Thoracic aorta (tissue), 2 donors: ENCODE data around the gene ERGIC1. TPM values are rescaled to one million over a fixed set of nuclear protein-coding genes. Genes with fewer than 3 reads are reported as not detected.
A peak's percentile ranks its signal among the peaks of the same experiment; 100 is the strongest.

Experiments used
- ATAC-seq: fragments of 150-250 bp; one replicate; pipeline ENCODE4 v1.8.0; 2017; ENCODE audit warnings: low read depth; ENCODE audit not compliant: insufficient number of reproducible peaks, low FRiP score
- DNase-seq: peaks from one replicate; pipeline ENCODE4 v3.0.0-alpha.2; 2020; ENCODE audit warnings: low spot score
- H3K27ac ChIP-seq, 2 donors: fragments of 200-600 bp; sonication (generic); 1 replicate in 1 of 2; 2 replicates in 1 of 2; pipeline ENCODE4 v1.5.1; 2016; ENCODE audit warnings: mild to moderate bottlenecking in 2 of 2, moderate library complexity in 2 of 2
- H3K27me3 ChIP-seq: fragments of 200-600 bp; sonication (generic); replicated peaks from 2 replicates; pipeline ENCODE4 v1.6.0; 2016; ENCODE audit warnings: mild to moderate bottlenecking; ENCODE audit not compliant: insufficient read depth
- H3K36me3 ChIP-seq: fragments of 200-600 bp; sonication (generic); one replicate; pipeline ENCODE4 v1.5.1; 2016
- H3K4me1 ChIP-seq, 2 donors: fragments of 200-600 bp; sonication (generic); 1 replicate in 1 of 2; 2 replicates in 1 of 2; pipeline versions ENCODE4 v1.5.1 to v1.6.0; 2016; ENCODE audit warnings: low read depth in 2 of 2, mild to moderate bottlenecking in 1 of 2; ENCODE audit not compliant: control insufficient read depth in 1 of 2
- H3K4me3 ChIP-seq: fragments of 200-600 bp; sonication (generic); 2 replicates; pipeline ENCODE4 v1.5.1; 2016; ENCODE audit warnings: mild to moderate bottlenecking
- H3K9me3 ChIP-seq: fragments of 200-600 bp; sonication (generic); 2 replicates; pipeline ENCODE4 v1.5.1; 2016
- CTCF ChIP-seq: fragments of 200-600 bp; sonication (generic); IDR thresholded peaks from one replicate; pipeline ENCODE4 v1.5.1; 2019; ENCODE audit warnings: antibody characterized with exemption
- total RNA-seq, 2 donors: library from RNA; depleted of rRNA; stranded (reverse); fragments of >200 nt; gene quantifications; one replicate each; pipeline versions ENCODE4 v1.1.0 to v1.2.3, GENCODE V29; 2016

ERGIC1 gene
- total RNA-seq, 2 donors from 2014 or later: 141 to 230 TPM

DNA sequence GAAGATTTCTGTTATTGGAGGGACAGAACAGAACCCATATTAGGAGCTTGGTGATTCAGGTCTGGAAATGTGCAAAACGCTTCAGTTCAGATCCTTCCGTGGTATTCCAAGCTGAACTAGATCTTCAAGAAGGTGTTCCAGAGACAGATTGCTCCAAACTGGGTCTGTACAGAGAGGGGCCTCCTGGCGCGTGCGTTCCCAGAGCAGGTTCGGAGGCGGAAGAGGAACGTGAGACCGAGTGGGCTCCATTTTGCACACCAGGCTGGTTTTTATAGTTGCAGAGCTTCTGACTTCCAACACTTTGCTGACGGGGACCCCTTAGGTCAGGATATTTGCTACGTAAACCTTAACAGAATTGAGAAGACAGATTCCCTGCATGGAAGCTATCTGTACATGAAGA is 108.5 kb downstream of the ERGIC1 start:
- peak overlapping the region; percentile 76 to 94 for H3K27ac ChIP-seq
- no peaks in the 10 kb centered on the region for H3K9me3 ChIP-seq
- peaks cover 21% of the 10 kb centered on the region for H3K36me3 ChIP-seq
- no peaks in the 10 kb centered on the region for H3K27me3 ChIP-seq
- no peak for TF ChIP-seq CTCF
- H3K4me1 ChIP-seq: peaks cover 0 to 21% of the 10 kb centered on the region in 2 donors
- ATAC-seq (no peak), DNase-seq (no peak)
- H3K4me3 ChIP-seq: no peak overlapping the region

DNA sequence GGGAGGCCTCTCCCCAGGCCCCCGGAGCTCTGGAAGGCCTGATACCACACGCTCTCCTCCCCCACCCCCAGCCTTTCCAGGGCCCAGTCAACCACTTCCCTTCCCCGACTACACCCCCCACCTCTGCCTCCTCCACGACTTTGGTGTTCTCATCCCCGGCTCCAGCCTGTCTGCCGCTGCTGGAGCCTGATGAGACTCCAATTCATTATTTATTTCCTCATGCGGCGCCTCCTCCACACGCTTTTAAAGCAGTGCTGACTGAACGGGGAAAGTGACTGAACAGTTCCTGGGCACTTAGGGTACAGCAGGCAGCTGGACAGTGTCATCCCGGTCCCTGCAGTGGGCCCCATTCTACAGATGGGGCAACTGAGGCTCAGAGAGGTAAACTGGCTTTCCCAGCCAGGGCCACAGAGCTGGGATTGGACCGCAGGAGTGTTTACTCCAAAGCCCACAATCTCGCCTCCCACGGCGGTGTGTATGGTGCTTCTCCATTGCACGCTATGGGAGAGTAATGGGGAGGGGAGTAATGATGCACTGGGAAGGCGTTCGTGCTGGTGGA is 109.3 kb downstream of the ERGIC1 start:
- DNase-seq: no peak
- peaks cover 13% of the 10 kb centered on the region for H3K36me3 ChIP-seq
- no peak for TF ChIP-seq CTCF

DNA sequence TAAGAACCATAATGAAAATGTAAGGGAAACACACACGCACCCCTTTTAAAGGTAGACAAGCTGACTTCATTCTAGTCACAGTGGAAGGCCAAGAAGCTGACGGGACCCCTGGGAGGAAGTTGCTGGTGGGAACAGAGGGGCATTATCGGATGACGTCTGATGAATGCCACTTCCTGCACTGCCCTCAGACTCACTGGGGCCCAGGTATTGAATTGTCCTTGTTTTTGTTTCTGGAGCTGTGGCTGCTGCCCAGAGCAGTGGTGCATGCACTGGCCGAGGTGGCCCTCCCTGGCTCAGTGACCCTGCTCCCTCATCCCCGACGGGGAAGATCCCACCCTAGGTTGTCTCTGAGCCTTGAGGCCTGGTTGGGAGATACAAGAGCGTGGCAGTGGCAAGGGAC is 109.9 kb downstream of the ERGIC1 start:
- ATAC-seq (no peak), DNase-seq (no peak)
- Histone ChIP-seq H3K27me3 (no peaks in the 10 kb centered on the region), H3K36me3 (peaks cover 12% of the 10 kb centered on the region), H3K9me3 (no peaks in the 10 kb centered on the region), H3K4me3 (no peak overlapping the region), H3K27ac (peak overlapping the region; percentile 62 to 94), H3K4me1 (peaks cover 6 to 34% of the 10 kb centered on the region in 2 donors)
- no peak for TF ChIP-seq CTCF

More for the DNA sequence above, 109.3 kb downstream of the ERGIC1 start:
- Histone ChIP-seq H3K27me3 (no peaks in the 10 kb centered on the region), H3K4me3 (no peak overlapping the region), H3K27ac (peak overlapping the region; percentile 76 to 94), H3K4me1 (peaks cover 4 to 29% of the 10 kb centered on the region in 2 donors), H3K9me3 (no peaks in the 10 kb centered on the region)
- ATAC-seq: peak; percentile 16

- Histone ChIP-seq H3K36me3 (peaks cover 9% of the 10 kb centered on the region), H3K27ac (peak overlapping the region; percentile 62 to 94), H3K9me3 (no peaks in the 10 kb centered on the region), H3K4me3 (no peak overlapping the region), H3K27me3 (no peaks in the 10 kb centered on the region), H3K4me1 (peaks cover 6 to 35% of the 10 kb centered on the region in 2 donors)
- DNase-seq (no peak), ATAC-seq (no peak)
- TF ChIP-seq CTCF: no peak
These were observed 110.7 kb downstream of the ERGIC1 start for GRCh38 chr5:172944741-172945140.

DNA sequence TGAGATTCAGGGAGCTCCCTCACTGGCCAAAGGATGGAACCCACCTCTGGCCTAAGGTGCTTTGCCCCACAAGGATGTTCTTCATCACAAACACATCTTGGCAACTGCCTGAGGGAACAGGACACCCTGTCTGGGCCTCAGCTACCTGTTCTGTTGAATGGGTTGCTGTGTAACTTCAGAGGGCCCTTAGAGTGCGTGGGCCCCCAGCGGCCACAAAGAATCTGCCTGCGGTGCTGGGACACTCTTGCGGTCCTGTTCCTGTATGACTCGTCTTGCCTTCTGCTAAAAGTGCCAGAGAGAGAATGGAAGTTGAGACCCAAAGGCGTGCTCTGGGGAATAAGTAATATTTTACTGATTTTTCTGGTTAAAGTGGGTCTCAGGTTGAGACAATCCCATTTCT is 111.1 kb downstream of the ERGIC1 start:
- Histone ChIP-seq H3K36me3 (peaks cover 9% of the 10 kb centered on the region), H3K27ac (peak overlapping the region; percentile 62 to 94), H3K27me3 (no peaks in the 10 kb centered on the region), H3K4me3 (no peak overlapping the region), H3K4me1 (peaks cover 6 to 35% of the 10 kb centered on the region in 2 donors), H3K9me3 (no peaks in the 10 kb centered on the region)
- no peak for DNase-seq
- no peak for TF ChIP-seq CTCF
- ATAC-seq: no peak
